Psoas muscle (tissue), 8 donors: ENCODE results near the gene B3GALT6. TPM values are rescaled to one million over a fixed set of nuclear protein-coding genes. Genes with fewer than 3 reads are reported as not detected.

ENCODE experiments used
- ATAC-seq, 4 donors: fragments of 200-7000 bp; cut with Tn5 transposase; one replicate each; pipeline ENCODE4 v1.9.1; 2020; ENCODE audit warnings: moderate library complexity in 3 of 4, mild to moderate bottlenecking in 2 of 4
- DNase-seq, 2 donors: peaks; one replicate each; pipeline ENCODE4 v3.0.0-alpha.2; 2020
- H3K27ac ChIP-seq: fragments of 200-600 bp; one replicate; pipeline ENCODE4 v1.8.0; 2022
- H3K27me3 ChIP-seq, 3 donors: fragments of 200-600 bp in 1 of 3; one replicate each; pipeline versions ENCODE4 v1.6.1 to v1.8.0; 2013 to 2022; ENCODE audit warnings: low read length in 2 of 3, mild to moderate bottlenecking in 2 of 3, moderate library complexity in 1 of 3; ENCODE audit not compliant: insufficient read depth in 3 of 3
- H3K36me3 ChIP-seq, 2 donors: fragments of 200-600 bp in 1 of 2; one replicate each; pipeline versions ENCODE4 v1.6.1 to v1.8.0; 2013 to 2022; ENCODE audit warnings: low read depth in 1 of 2, mild to moderate bottlenecking in 1 of 2, moderate library complexity in 1 of 2; ENCODE audit not compliant: insufficient read depth in 1 of 2
- H3K4me1 ChIP-seq: fragments of 200-600 bp; one replicate; pipeline ENCODE4 v1.8.0; 2022
- H3K4me3 ChIP-seq: fragments of 200-600 bp; one replicate; pipeline ENCODE4 v1.8.0; 2022; ENCODE audit warnings: mild to moderate bottlenecking
- H3K9me3 ChIP-seq: fragments of 200-600 bp; one replicate; pipeline ENCODE4 v1.8.0; 2022
- CTCF ChIP-seq: fragments of 200-600 bp; IDR thresholded peaks from one replicate; pipeline ENCODE4 v1.8.0; 2022; ENCODE audit warnings: antibody characterized with exemption
- WGBS, 3 donors: extraction: QIAGEN DNeasy Blood & Tissue Kit; methylation state at CpG; one replicate each; pipeline versions ENCODE4 v1.1.6 to v1.1.7; 2013; 5-methylcytosine and 5-hydroxymethylcytosine counted together
- intact Hi-C, 2 donors: fragments of 100-400 bp; cut with DNase I; formaldehyde crosslinking; loops; one replicate each; pipeline versions ENCODE4 v1.11.0 to v1.14.2; 2022
- polyA plus RNA-seq, 3 donors: library from polyadenylated mRNA; stranded (reverse); fragments of 200-250 nt; gene quantifications; one replicate each; pipeline ENCODE4 v1.2.3, GENCODE V29; 2013
- total RNA-seq, 4 donors: library from RNA; stranded (reverse); fragmentation: NEBNext Ultra II Directional in 2 of 4; extraction: Animal tissue kit (Norgen Biotek cat#: 25700) in 2 of 4; gene quantifications; one replicate each; pipeline versions ENCODE4 v1.2.1 to v1.2.4, GENCODE V29; 2021 to 2023
- donor health status: healthy with polysubstance abuse.
- donor health status: DM: no; HTN: no; CAD: no; lungs with moderate emphysema.
- donor health status: Bipolar disorder and iron deficiency.
- donor health status: healthy.
- donor health status: DM: yes; HTN: yes; CAD: no.
- donor health status: DM: no; HTN: no; CAD: no.
- donor health status: DM: no; HTN: no; CAD: no.
- donor health status: DM: yes; HTN: yes; CAD: no.

B3GALT6 gene
- total and polyA plus RNA-seq, 7 donors, result 7.7 to 30.3 (median 11.4) TPM

- intact Hi-C loops, result no loop called here
- Histone ChIP-seq H3K4me3 (no peak overlapping the region), H3K27ac (no peak overlapping the region), H3K36me3 (no peaks in the 10 kb centered on the region), H3K9me3 (peaks cover 7% of the 10 kb centered on the region), H3K27me3 (peaks cover 0 to 16% (median 15%) of the 10 kb centered on the region in 3 donors), H3K4me1 (peaks cover 9% of the 10 kb centered on the region)
- DNase-seq (no peak), ATAC-seq (no peak)
- TF ChIP-seq CTCF, result no peak
- 53 to 59% (median 54%) methylated on average over 21 to 22 of the region's 22 CpGs for WGBS, 3 donors
Observed at GRCh38 chr1:1236176-1236763, 4.2 kb downstream of the B3GALT6 start.

GRCh38 chr1:1236945-1237873 is 5.2 kb downstream of the B3GALT6 start:
- Histone ChIP-seq H3K4me1 (peaks cover 9% of the 10 kb centered on the region), H3K4me3 (no peak overlapping the region), H3K36me3 (no peaks in the 10 kb centered on the region), H3K27ac (no peak overlapping the region), H3K27me3 (peaks cover 0 to 16% (median 15%) of the 10 kb centered on the region in 3 donors), H3K9me3 (peaks cover 7% of the 10 kb centered on the region)
- no peak for TF ChIP-seq CTCF
- no peak for ATAC-seq
- WGBS, 3 donors, result 24 to 30% (median 27%) methylated on average over 33 to 34 of the region's 34 CpGs
- DNase-seq, result no peak
- intact Hi-C loops, result no loop called here

GRCh38 chr1:1237874-1238701 is 6.1 kb downstream of the B3GALT6 start:
- DNase-seq (no peak), ATAC-seq (peak in 1 of 4 donors; percentile 15)
- peaks cover 1% of the 10 kb centered on the region for H3K9me3 ChIP-seq
- 27 to 45% (median 38%) methylated on average over 38 to 48 of the region's 48 CpGs for WGBS, 3 donors
- H3K36me3 ChIP-seq, result no peaks in the 10 kb centered on the region
- intact Hi-C loops, result no loop called here
- peaks cover 0 to 16% (median 15%) of the 10 kb centered on the region in 3 donors for H3K27me3 ChIP-seq
- no peak overlapping the region for H3K27ac ChIP-seq
- H3K4me3 ChIP-seq, result no peak overlapping the region
- H3K4me1 ChIP-seq, result peaks cover 3% of the 10 kb centered on the region
- TF ChIP-seq CTCF, result no peak

- no peak for TF ChIP-seq CTCF
- peaks cover 0 to 16% (median 15%) of the 10 kb centered on the region in 3 donors for H3K27me3 ChIP-seq
- no peaks in the 10 kb centered on the region for H3K9me3 ChIP-seq
- H3K36me3 ChIP-seq, result no peaks in the 10 kb centered on the region
- intact Hi-C loops, result no loop called here
- no peaks in the 10 kb centered on the region for H3K4me1 ChIP-seq
- no peak overlapping the region for H3K4me3 ChIP-seq
- 24 to 41% (median 31%) methylated on average over 18 to 19 of the region's 19 CpGs for WGBS, 3 donors
- ATAC-seq, result peak in 1 of 4 donors; percentile 7
- no peak overlapping the region for H3K27ac ChIP-seq
- no peak for DNase-seq
Observed at GRCh38 chr1:1238702-1239178, 6.7 kb downstream of the B3GALT6 start.
